GM10266 (cell line): ENCODE data around the gene DAO.
"Not testable (repeated sequence)": the region's sequence is repeated elsewhere in the genome, so short reads cannot be mapped to it uniquely, and the experiment has no call there.

Experiments used
- DNase-seq: peaks from one replicate; pipeline ENCODE4 v3.0.0; 2012; ENCODE audit errors: extremely low spot score
- CTCF ChIP-seq: IDR thresholded peaks from 2 replicates; pipeline ENCODE4 v1.5.1; 2012; ENCODE audit warnings: mild to moderate bottlenecking, low read depth; ENCODE audit not compliant: control insufficient read depth, insufficient read depth; ENCODE audit errors: missing control alignments

The DAO gene

GRCh38 chr12:108861878-108862587 is 17.9 kb upstream of the DAO start:
- TF ChIP-seq CTCF = no peak
- DNase-seq = peak; percentile 70

- TF ChIP-seq CTCF = no peak
- no peak for DNase-seq
These were observed 17.3 kb upstream of the DAO start for GRCh38 chr12:108862588-108862959.

GRCh38 chr12:108865169-108865568 is 14.7 kb upstream of the DAO start:
- DNase-seq = no peak
- no peak for TF ChIP-seq CTCF

- not testable (repeated sequence) for DNase-seq
These were observed 13.8 kb upstream of the DAO start for GRCh38 chr12:108866083-108866482.

- TF ChIP-seq CTCF = no peak
- DNase-seq = no peak
These were observed 11.1 kb upstream of the DAO start for GRCh38 chr12:108868781-108869180.

GRCh38 chr12:108875280-108875679 is 4.6 kb upstream of the DAO start:
- no peak for DNase-seq

GRCh38 chr12:108875682-108876361 is 4.1 kb upstream of the DAO start:
- DNase-seq = no peak

More at GRCh38 chr12:108875280-108875679, 4.6 kb upstream of the DAO start:
- TF ChIP-seq CTCF = no peak

More at GRCh38 chr12:108875682-108876361, 4.1 kb upstream of the DAO start:
- no peak for TF ChIP-seq CTCF
